ENCODE results near the gene TMEM109. TPM values are rescaled to one million over a fixed set of nuclear protein-coding genes. Genes with fewer than 3 reads are reported as not detected.

Gene TMEM109
- polyA plus RNA-seq, 2 of the 4 experiments (the other 2 are of a cell fraction) = 40.9 to 93.0 TPM

GRCh38 chr11:60970369-60970774, 56.4 kb downstream of the TMEM109 start:
- CTCF ChIA-PET = interaction anchor here (0.8 to 4.7 kb wide), 17 partner anchors 8 to 217 kb away, joined by 3 to 19 read pairs (median 4); no protein-coding TSS in a partner anchor
- ATAC-seq = peak; percentile 80 to 91
- no peaks in the 10 kb centered on the region for H3K4me1 ChIP-seq
- POLR2A ChIA-PET = no interaction called here
- H3K27ac ChIP-seq = no peak overlapping the region
- DNase-seq (ENCODE audit: low read depth in 1 of 2, low spot score in 1 of 2) = peak; percentile 38 to 49
- H3K9me3 ChIP-seq = peaks cover 14% of the 10 kb centered on the region
- TF ChIP-seq RAD21 (conservative IDR thresholded peaks at IDR 0.05 in 1 of 2, IDR thresholded peaks at IDR 0.05 in 1 of 2) (peak; percentile 54 to 56), TFCP2L1 (CRISPR knock-in tag; IDR thresholded peaks at IDR 0.05) (no peak), RCOR1 (IDR thresholded peaks at IDR 0.05; ENCODE audit: low read depth, low read length) (no peak), HOXA7 (CRISPR knock-in tag; IDR thresholded peaks at IDR 0.05) (no peak), CTCF (IDR thresholded peaks at IDR 0.05) (peak; percentile 59), SMC3 (IDR thresholded peaks at IDR 0.05) (peak; percentile 73)
- H3K4me2 ChIP-seq = no peak overlapping the region; the same call in 2 of the 3 replicates
- no peak for FAIRE-seq
- no peak overlapping the region for H3K4me3 ChIP-seq
- WGBS (ENCODE audit: missing lambda C conversion rate) = 19% methylated on average over 9 of the region's 9 CpGs

- ChIA-PET CTCF (interaction anchor here (0.8 to 2.7 kb wide), 7 partner anchors 8 to 48 kb away, joined by 3 to 7 read pairs (median 5); no protein-coding TSS in a partner anchor), POLR2A (no interaction called here)
- WGBS (ENCODE audit: missing lambda C conversion rate) = 36% methylated on average over 5 of the region's 5 CpGs
- FAIRE-seq (no peak), DNase-seq (ENCODE audit: low read depth in 1 of 2, low spot score in 1 of 2) (no peak), ATAC-seq (no peak)
- Histone ChIP-seq H3K4me2 (no peak overlapping the region), H3K9me3 (peaks cover 14% of the 10 kb centered on the region), H3K4me3 (no peak overlapping the region), H3K27ac (no peak overlapping the region), H3K4me1 (no peaks in the 10 kb centered on the region)
- TF ChIP-seq RARB (CRISPR knock-in tag; IDR thresholded peaks at IDR 0.05) = no peak
- TF ChIP-seq ZFP36 (IDR thresholded peaks at IDR 0.05; ENCODE audit: borderline replicate concordance, partially characterized antibody) = no peak
- TF ChIP-seq KDM1A (IDR thresholded peaks at IDR 0.05; ENCODE audit: low read depth) = no peak
- no peak for TF ChIP-seq RFX5 (IDR thresholded peaks at IDR 0.05)
- no peak for TF ChIP-seq USF2 (IDR thresholded peaks at IDR 0.05)
- TF ChIP-seq GATA3 (IDR thresholded peaks at IDR 0.05; ENCODE audit: borderline replicate concordance) = no peak
- no peak for TF ChIP-seq KDM5A (IDR thresholded peaks at IDR 0.05)
- no peak for TF ChIP-seq TP53 (CRISPR knock-in tag; IDR thresholded peaks at IDR 0.05)
- TF ChIP-seq FOXS1 (CRISPR knock-in tag; IDR thresholded peaks at IDR 0.05) = no peak
- no peak for TF ChIP-seq CBX8 (IDR thresholded peaks at IDR 0.05)
- no peak for TF ChIP-seq EHMT2 (IDR thresholded peaks at IDR 0.05; ENCODE audit: low read depth)
- TF ChIP-seq NPAS2 (CRISPR knock-in tag; IDR thresholded peaks at IDR 0.05; ENCODE audit: borderline replicate concordance) = no peak
- TF ChIP-seq BHLHE40 (IDR thresholded peaks at IDR 0.05; ENCODE audit: low read depth, low read length) = no peak
- no peak for TF ChIP-seq FOSB (CRISPR knock-in tag; IDR thresholded peaks at IDR 0.05)
- no peak for TF ChIP-seq PHF8 (IDR thresholded peaks at IDR 0.05; ENCODE audit: borderline replicate concordance, low read depth)
- no peak for TF ChIP-seq EP300 (IDR thresholded peaks at IDR 0.05)
- no peak for TF ChIP-seq CEBPB (IDR thresholded peaks at IDR 0.05)
- TF ChIP-seq SREBF2 (IDR thresholded peaks at IDR 0.05) = no peak
- no peak for TF ChIP-seq RAD21 (conservative IDR thresholded peaks at IDR 0.05 in 1 of 2, IDR thresholded peaks at IDR 0.05 in 1 of 2)
Measured at GRCh38 chr11:60970890-60971289, 56.9 kb downstream of the TMEM109 start.

- WGBS (ENCODE audit: missing lambda C conversion rate) = 76% methylated on average over 16 of the region's 16 CpGs
- DNase-seq (ENCODE audit: low read depth in 1 of 2, low spot score in 1 of 2) = no peak
- H3K4me3 ChIP-seq = no peak within 1 kb of the TSS
- H3K4me2 ChIP-seq = no peak within 1 kb of the TSS; the same call in 2 of the 3 replicates
- POLR2A ChIA-PET = no interaction called here
- H3K4me1 ChIP-seq = no peaks in the 10 kb centered on the region
- no peak for ATAC-seq
- peaks cover 14% of the 10 kb centered on the region for H3K9me3 ChIP-seq
- CTCF ChIA-PET = interaction anchor here (0.8 to 2.3 kb wide), 5 partner anchors 9 to 47 kb away, joined by 3 to 7 read pairs (median 5); no protein-coding TSS in a partner anchor
- FAIRE-seq = no peak
- H3K27ac ChIP-seq = no peak within 1 kb of the TSS
- no peak for TF ChIP-seq HEYL (CRISPR knock-in tag; IDR thresholded peaks at IDR 0.05)
- TF ChIP-seq NR3C1 (IDR thresholded peaks at IDR 0.05) = no peak
- no peak for TF ChIP-seq RNF2 (IDR thresholded peaks at IDR 0.05; ENCODE audit: borderline replicate concordance, low read depth)
- TF ChIP-seq CTCF (IDR thresholded peaks at IDR 0.05) = no peak
- TF ChIP-seq FOXS1 (CRISPR knock-in tag; IDR thresholded peaks at IDR 0.05) = no peak
- no peak for TF ChIP-seq EHF (CRISPR knock-in tag; IDR thresholded peaks at IDR 0.05)
- no peak for TF ChIP-seq HOXB5 (CRISPR knock-in tag; IDR thresholded peaks at IDR 0.05)
- no peak for TF ChIP-seq PHF8 (IDR thresholded peaks at IDR 0.05; ENCODE audit: borderline replicate concordance, low read depth)
- no peak for TF ChIP-seq FOSB (CRISPR knock-in tag; IDR thresholded peaks at IDR 0.05)
- TF ChIP-seq CBX2 (IDR thresholded peaks at IDR 0.05; ENCODE audit: borderline replicate concordance, low read depth) = no peak
- no peak for TF ChIP-seq HDAC2 (IDR thresholded peaks at IDR 0.05)
- no peak for TF ChIP-seq ZC3H11A (IDR thresholded peaks at IDR 0.05)
Measured at GRCh38 chr11:60971520-60971919, 57.6 kb downstream of the TMEM109 start, which contains the start of gene CD6. Gene CD6, plus strand, starts transcription at chr11:60971680. Its CDS starts 186 bp downstream, at chr11:60971866.
